ENCODE results near the gene DENND11.

DENND11 gene

DNA sequence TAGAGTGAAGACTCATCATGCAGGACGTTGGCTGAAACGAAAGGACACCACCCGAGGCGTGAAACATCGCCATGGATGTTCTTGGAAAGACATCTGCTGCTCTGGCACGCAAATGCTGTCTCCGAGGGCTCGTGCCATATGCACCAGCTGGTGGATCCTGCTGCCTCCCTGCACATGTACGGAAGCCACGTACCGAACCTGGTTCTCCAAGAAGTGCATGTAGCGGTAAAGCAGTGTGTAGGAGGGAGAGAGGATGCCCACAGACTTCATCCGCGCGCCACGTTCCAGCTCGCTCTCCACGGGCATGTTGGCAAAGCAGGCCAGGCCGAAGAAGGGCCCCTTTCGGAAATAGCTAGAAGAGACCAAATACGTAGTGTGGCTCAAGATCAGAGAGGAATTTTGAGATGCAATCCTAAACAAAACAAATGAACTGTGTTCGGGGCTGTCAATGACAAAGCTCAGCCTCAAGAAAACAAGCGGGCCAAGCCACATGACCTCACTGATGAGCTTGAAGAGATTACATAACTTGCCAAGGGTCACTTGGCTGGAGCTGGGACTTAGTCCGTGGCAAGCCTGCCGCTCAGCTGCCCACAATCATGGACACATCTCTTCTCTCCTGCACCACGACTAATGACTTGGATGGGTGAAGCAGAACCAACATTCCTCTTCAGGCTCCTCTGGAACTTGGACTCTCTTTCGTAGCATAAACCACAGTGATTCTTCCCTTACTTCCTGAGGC, 16.5 kb downstream of the DENND11 start:
- DNase-seq (ENCODE audit: low read depth) = no peak

- DNase-seq (ENCODE audit: low read depth) = no peak
These were observed 23.0 kb downstream of the DENND11 start for GRCh38 chr7:141679014-141679413.

- DNase-seq (ENCODE audit: low read depth) = no peak
These were observed 25.3 kb downstream of the DENND11 start for GRCh38 chr7:141676618-141677017.

- no peak for DNase-seq (ENCODE audit: low read depth)
These were observed 26.3 kb downstream of the DENND11 start for GRCh38 chr7:141675436-141676215.

GRCh38 chr7:141674702-141675101, 27.3 kb downstream of the DENND11 start:
- DNase-seq (ENCODE audit: low read depth) = no peak

DNA sequence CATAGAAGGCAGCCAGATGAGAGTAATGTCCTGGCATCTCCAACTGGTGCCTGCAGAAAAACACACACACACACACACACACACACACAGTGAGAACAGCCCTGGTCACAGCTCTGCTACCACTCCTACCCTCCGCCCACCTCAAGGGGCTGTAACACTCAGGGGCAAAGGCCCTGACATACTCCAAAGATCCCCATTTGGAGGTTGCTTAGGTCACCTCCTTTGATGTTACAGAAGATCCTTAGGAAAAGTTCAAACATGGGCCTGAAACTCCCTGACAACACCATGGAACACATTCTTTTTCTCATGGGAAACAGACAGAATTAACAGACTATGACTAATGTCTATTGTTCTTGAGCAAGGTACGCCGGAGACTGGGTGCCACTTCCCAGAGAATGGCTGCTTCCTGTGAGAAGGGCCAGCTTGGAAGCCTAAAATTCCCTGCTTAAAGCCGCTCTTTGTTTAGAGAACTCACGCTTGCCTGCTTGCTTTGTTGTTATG, 27.7 kb downstream of the DENND11 start:
- DNase-seq (ENCODE audit: low read depth) = no peak

DNA sequence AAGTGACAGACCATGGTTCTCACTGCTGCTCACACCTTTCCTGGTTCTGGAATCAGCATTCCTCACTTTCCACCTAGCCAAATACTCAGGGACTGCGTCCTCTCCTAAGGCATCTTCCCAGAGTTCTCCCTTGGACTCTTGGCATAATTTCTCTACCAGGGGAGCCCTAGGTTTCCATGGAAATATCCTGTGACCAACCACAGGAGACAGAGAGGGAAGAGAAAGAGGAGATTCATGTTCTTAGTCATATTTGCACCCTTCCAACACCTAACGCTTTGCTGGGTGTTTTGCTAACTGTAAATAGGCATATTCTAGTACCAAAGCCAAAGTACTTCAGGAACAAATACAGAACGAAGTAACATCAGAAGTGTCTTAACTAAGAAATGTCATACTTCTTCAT, 28.6 kb downstream of the DENND11 start:
- DNase-seq (ENCODE audit: low read depth) = no peak

GRCh38 chr7:141671705-141672496, 30.1 kb downstream of the DENND11 start:
- no peak for DNase-seq (ENCODE audit: low read depth)

DNA sequence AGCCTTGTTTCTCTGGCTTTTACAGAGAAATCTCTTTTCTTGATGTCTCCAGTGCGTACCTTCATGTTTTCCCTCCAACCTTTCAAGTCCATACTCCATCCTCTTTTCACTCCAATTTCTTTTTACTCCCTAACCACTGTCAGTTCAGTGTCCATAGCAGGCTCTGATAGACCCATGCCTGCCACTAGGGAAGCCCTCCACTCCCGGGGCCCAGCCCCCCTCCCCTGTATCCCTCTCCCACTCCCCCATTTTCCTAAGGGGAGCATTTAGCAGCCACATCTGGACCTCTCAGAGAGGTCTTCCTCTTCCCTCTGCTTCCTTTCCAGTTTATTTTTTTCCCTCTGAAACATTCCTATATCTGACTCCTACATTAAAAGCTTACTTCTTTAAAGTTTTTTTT, 33.1 kb downstream of the DENND11 start:
- no peak for DNase-seq (ENCODE audit: low read depth)

- no peak for DNase-seq (ENCODE audit: low read depth)
These were observed 35.9 kb downstream of the DENND11 start for GRCh38 chr7:141666071-141666470.

DNA sequence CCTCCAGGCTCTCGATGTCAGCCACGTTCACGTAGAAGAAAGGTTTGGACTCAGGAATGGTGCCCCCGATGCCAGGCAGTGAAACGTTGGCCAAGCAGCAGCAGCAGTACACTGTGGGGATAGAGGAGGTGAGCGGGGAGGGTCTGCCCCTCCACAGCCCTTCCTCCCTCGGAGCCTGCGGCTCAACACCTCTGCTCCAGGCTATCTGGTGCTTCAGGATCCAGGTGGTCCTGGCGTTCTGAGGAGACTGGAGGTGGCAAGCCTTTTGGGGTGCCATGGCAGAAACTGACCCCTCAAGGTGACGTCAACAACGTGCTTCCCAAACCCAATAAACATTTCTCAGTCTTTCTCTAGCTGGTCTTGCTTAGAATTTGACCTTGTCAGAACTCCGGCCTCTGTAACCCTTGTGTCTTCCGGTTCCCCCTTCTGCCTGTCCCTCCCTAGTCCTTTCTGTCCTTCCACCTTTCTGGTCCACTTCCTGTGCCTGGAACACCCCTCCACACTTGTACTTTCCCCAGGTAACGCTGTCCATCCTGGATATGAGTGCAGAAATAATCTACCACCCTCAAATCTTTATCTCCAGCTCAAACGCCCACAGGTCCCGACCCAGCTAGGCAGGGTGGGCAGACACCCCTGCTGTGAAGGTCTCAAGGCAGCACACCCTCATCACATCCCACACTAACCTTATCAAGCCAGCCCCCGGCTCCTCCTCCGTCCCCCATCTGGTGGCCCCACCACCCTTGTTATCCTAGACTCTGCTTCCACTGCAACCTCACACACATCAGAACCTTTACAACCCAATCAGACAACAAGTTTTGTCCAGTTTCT, 36.5 kb downstream of the DENND11 start:
- no peak for DNase-seq (ENCODE audit: low read depth)

DNA sequence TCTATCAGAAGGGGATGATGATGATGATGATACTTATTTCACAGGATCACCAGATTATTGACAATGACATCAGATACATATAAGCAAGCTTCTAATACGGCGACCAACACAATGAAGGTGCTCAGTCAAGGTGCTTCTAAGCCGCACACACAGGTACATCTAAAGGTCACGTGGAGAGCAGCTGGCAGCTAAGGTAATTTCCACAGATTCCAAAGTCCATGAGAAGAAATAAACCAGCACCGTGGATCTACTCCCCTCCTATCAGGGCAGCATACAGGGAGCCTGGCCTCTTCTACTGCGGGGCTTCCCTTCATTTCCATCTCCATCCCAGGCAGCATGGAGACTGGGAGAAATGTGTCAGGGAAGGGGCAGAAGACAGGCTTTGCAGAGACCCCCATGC, 37.5 kb downstream of the DENND11 start:
- DNase-seq (ENCODE audit: low read depth) = no peak

- no peak for DNase-seq (ENCODE audit: low read depth)
These were observed 38.7 kb downstream of the DENND11 start for GRCh38 chr7:141663081-141663849.

GRCh38 chr7:141660259-141660658, 41.7 kb downstream of the DENND11 start:
- no peak for DNase-seq (ENCODE audit: low read depth)

- no peak for DNase-seq (ENCODE audit: low read depth)
These were observed 42.5 kb downstream of the DENND11 start for GRCh38 chr7:141659501-141659900.

DNA sequence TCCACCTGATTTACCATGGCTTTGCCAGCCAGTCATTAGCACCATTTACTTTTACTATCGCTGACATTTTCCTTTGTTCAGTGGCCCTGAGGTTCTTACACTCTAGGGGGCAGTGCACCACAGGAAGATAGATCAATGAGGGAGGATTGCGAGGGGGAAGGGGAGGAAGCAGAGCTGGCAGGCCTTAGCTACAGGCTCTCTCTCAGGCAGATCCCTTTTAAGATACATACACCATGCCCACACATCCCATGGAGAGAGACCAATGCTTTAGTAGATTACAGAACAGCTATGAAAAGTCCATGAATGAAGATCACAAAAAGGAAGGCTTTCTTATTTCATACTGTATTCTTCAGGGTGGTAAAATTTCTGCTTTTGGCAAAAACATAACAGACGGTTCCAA, 47.4 kb downstream of the DENND11 start:
- peak; percentile 13 for DNase-seq (ENCODE audit: low read depth)

DNA sequence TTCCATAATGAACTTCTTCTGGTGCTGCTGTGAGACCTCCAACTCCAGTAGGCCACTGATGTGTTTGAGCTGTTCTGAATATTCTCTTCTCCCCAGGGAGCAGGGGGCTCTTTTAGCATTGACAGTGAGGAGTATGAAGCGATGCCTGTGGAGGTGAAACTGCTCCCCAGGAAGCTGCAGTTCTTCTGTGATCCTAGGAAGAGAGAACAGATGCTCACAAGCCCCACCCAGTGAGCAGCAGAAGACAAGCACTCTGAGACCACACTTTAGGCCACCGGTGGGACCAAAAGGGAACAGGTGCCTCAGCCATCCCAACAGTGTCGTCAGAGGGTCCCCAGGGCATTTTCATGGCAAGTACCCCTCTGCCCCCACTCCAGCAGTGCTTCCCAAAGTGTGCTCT, 49.3 kb downstream of the DENND11 start:
- DNase-seq (ENCODE audit: low read depth) = no peak
